A549 (cell line): ENCODE data around the gene IQCE. TPM values are rescaled to one million over a fixed set of nuclear protein-coding genes. Genes with fewer than 3 reads are reported as not detected.

ENCODE experiments used
- ATAC-seq, 2 experiments: fragments of 200-7000 bp in 1 of 2; fragments of >200 bp in 1 of 2; cut with Nextera tagmentation in 1 of 2; cut with Tn5 transposase in 1 of 2; 3 replicates each; pipeline versions ENCODE4 v1.8.0 to v1.9.1; 2018 to 2020; ENCODE audit warnings: mild to moderate bottlenecking in 1 of 2, moderate library complexity in 1 of 2
- CTCF ChIA-PET: fragments of 300-600 bp; sonication (Branson Sonifier 250); formaldehyde crosslinking; extraction: SDS; loops from one replicate; lab custom pipeline; 2021; ENCODE audit warnings: antibody characterized with exemption, inconsistent platforms; lab: Yijun Ruan, JAX
- POLR2A ChIA-PET: fragments of 350-600 bp; formaldehyde crosslinking; extraction: SDS; loops from one replicate; lab custom pipeline; 2021; ENCODE audit warnings: antibody characterized with exemption, inconsistent platforms; lab: Yijun Ruan, JAX
- DNase-seq, 2 experiments: peaks; one replicate each; pipeline versions ENCODE4 v3.0.0 to v3.0.0-alpha.2; 2011 to 2016; ENCODE audit warnings: low read depth in 1 of 2, low spot score in 1 of 2
- FAIRE-seq: peaks from 2 replicates; lab custom pipeline; 2011; peaks lifted over from hg19 to GRCh38; lab: Jason Lieb, UNC
- H3K27ac ChIP-seq, 2 experiments: fragments of >200 bp; sonication (Bioruptor Twin); formaldehyde crosslinking; 3 replicates each; pipeline ENCODE4 v1.5.1; 2016 to 2017
- H3K4me1 ChIP-seq: fragments of >200 bp; sonication (Bioruptor Twin); formaldehyde crosslinking; 3 replicates; pipeline ENCODE4 v1.6.1; 2016
- H3K4me2 ChIP-seq: fragments of >200 bp; sonication (Bioruptor Twin); formaldehyde crosslinking; 3 replicates; pipeline ENCODE4 v1.6.1; 2016
- H3K4me3 ChIP-seq: fragments of >200 bp; sonication (Bioruptor Twin); formaldehyde crosslinking; 3 replicates; pipeline ENCODE4 v1.5.1; 2016
- H3K9me3 ChIP-seq: fragments of >200 bp; sonication (Bioruptor Twin); formaldehyde crosslinking; 3 replicates; pipeline ENCODE4 v1.6.1; 2016
- BHLHE40 ChIP-seq: IDR thresholded peaks from 2 replicates; pipeline ENCODE4 v1.6.1; 2012; ENCODE audit warnings: low read depth, low read length, inconsistent platforms
- CBX8 ChIP-seq: fragments of 200-600 bp; sonication (generic); IDR thresholded peaks from 2 replicates; pipeline ENCODE4 v1.6.1; 2016
- CEBPB ChIP-seq, 2 experiments: fragments of >200 bp in 1 of 2; sonication (Bioruptor Twin) in 1 of 2; formaldehyde crosslinking in 1 of 2; IDR thresholded peaks; 2 replicates each; pipeline ENCODE4 v1.6.1; 2012 to 2016
- CHD2 ChIP-seq: fragments of 150-350 bp; IDR thresholded peaks from 2 replicates; pipeline ENCODE4 v1.6.1; 2014; ENCODE audit warnings: low read length; ENCODE audit not compliant: partially characterized antibody
- CHD4 ChIP-seq: fragments of 200-600 bp; sonication (generic); IDR thresholded peaks from 2 replicates; pipeline ENCODE4 v1.6.1; 2016; ENCODE audit warnings: antibody characterized with exemption, mild to moderate bottlenecking, borderline replicate concordance
- EHMT2 ChIP-seq: fragments of 200-600 bp; sonication (generic); IDR thresholded peaks from 2 replicates; pipeline ENCODE4 v1.6.1; 2016; ENCODE audit warnings: antibody characterized with exemption, low read depth, mild to moderate bottlenecking, moderate library complexity
- EP300 ChIP-seq, 2 experiments: fragments of >200 bp; sonication (Bioruptor Twin); formaldehyde crosslinking; IDR thresholded peaks; 2 replicates in 1 of 2; 3 replicates in 1 of 2; pipeline ENCODE4 v1.6.1; 2016 to 2017
- ESRRA ChIP-seq: fragments of 150-350 bp; IDR thresholded peaks from 2 replicates; pipeline ENCODE4 v1.6.1; 2014; ENCODE audit warnings: mild to moderate bottlenecking, low read length, borderline replicate concordance
- FOSB ChIP-seq: fragments of 250-450 bp; sonication (Bioruptor Pico); IDR thresholded peaks from 2 replicates; pipeline ENCODE4 v1.5.0; 2020; ENCODE audit warnings: mild to moderate bottlenecking, moderate library complexity
- GATA3 ChIP-seq: IDR thresholded peaks from 2 replicates; pipeline ENCODE4 v1.6.1; 2012; ENCODE audit warnings: borderline replicate concordance
- HDAC2 ChIP-seq: fragments of 200-600 bp; sonication (generic); IDR thresholded peaks from 2 replicates; pipeline ENCODE4 v1.6.1; 2016
- HOXB5 ChIP-seq: fragments of 250-450 bp; sonication (Bioruptor Pico); IDR thresholded peaks from 2 replicates; pipeline ENCODE4 v1.5.0; 2020; ENCODE audit warnings: mild to moderate bottlenecking, moderate library complexity
- JUN ChIP-seq, 2 experiments: fragments of >200 bp; sonication (Bioruptor Twin); formaldehyde crosslinking; IDR thresholded peaks; 2 replicates in 1 of 2; 3 replicates in 1 of 2; pipeline ENCODE4 v1.6.1; 2016 to 2017
- KDM1A ChIP-seq: fragments of 200-600 bp; sonication (generic); IDR thresholded peaks from 2 replicates; pipeline ENCODE4 v1.6.1; 2016; ENCODE audit warnings: low read depth, mild to moderate bottlenecking
- MAFK ChIP-seq: fragments of 450-650 bp; IDR thresholded peaks from 2 replicates; pipeline ENCODE4 v1.6.1; 2014; ENCODE audit not compliant: partially characterized antibody
- NFE2L2 ChIP-seq: fragments of 150-350 bp; conservative IDR thresholded peaks from 2 replicates; pipeline ENCODE4 v1.6.1; 2014; ENCODE audit warnings: low read length
- NR3C1 ChIP-seq: fragments of >200 bp; sonication (Bioruptor Twin); formaldehyde crosslinking; IDR thresholded peaks from 3 replicates; pipeline ENCODE4 v1.6.1; 2017
- PHF8 ChIP-seq: fragments of 200-600 bp; sonication (generic); IDR thresholded peaks from 2 replicates; pipeline ENCODE4 v1.6.1; 2016; ENCODE audit warnings: low read depth, mild to moderate bottlenecking, antibody characterized with exemption, moderate library complexity, borderline replicate concordance
- RAD21 ChIP-seq, 2 experiments: fragments of >200 bp in 1 of 2; sonication (Bioruptor Twin) in 1 of 2; formaldehyde crosslinking in 1 of 2; IDR thresholded peaks in 1 of 2; conservative IDR thresholded peaks in 1 of 2; 2 replicates in 1 of 2; 3 replicates in 1 of 2; pipeline ENCODE4 v1.6.1; 2012 to 2018; ENCODE audit warnings: inconsistent platforms in 1 of 2
- RFX5 ChIP-seq: fragments of 450-650 bp; IDR thresholded peaks from 2 replicates; pipeline ENCODE4 v1.7.1; 2014; ENCODE audit warnings: antibody characterized with exemption, mild to moderate bottlenecking, moderate library complexity
- RNF2 ChIP-seq: fragments of 200-600 bp; sonication (generic); IDR thresholded peaks from 2 replicates; pipeline ENCODE4 v1.6.1; 2016; ENCODE audit warnings: low read depth, mild to moderate bottlenecking, antibody characterized with exemption, moderate library complexity, borderline replicate concordance
- TFCP2L1 ChIP-seq: fragments of 250-450 bp; sonication (Bioruptor Pico); IDR thresholded peaks from 2 replicates; pipeline ENCODE4 v1.5.0; 2021; ENCODE audit warnings: mild to moderate bottlenecking
- TP53 ChIP-seq: fragments of 250-450 bp; sonication (Bioruptor Pico); IDR thresholded peaks from 2 replicates; pipeline ENCODE4 v1.5.0; 2021; ENCODE audit warnings: mild to moderate bottlenecking, moderate library complexity
- ZC3H11A ChIP-seq: fragments of 450-650 bp; IDR thresholded peaks from 2 replicates; pipeline ENCODE4 v1.6.1; 2014; ENCODE audit warnings: antibody characterized with exemption, mild to moderate bottlenecking
- ZFP36 ChIP-seq: fragments of 450-650 bp; IDR thresholded peaks from 2 replicates; pipeline ENCODE4 v1.6.1; 2014; ENCODE audit warnings: borderline replicate concordance; ENCODE audit not compliant: partially characterized antibody
- WGBS: methylation state at CpG from one replicate; pipeline ENCODE4 v1.1.6; 2017; ENCODE audit errors: missing lambda C conversion rate; 5-methylcytosine and 5-hydroxymethylcytosine counted together
- polyA plus RNA-seq, 4 experiments: library from polyadenylated mRNA; depleted of rRNA in 3 of 4; stranded (reverse); fragments of >200 nt; fragmentation: RNase III in 1 of 4; extraction: RNeasy Plus Mini Kit Qiagen cat#74134 plus additional on column Dnase treatment in 1 of 4; gene quantifications; 2 replicates in 3 of 4; 3 replicates in 1 of 4; pipeline ENCODE4 v1.2.3, GENCODE V29; 2011 to 2017
- TF ChIP-seq, protein P1 (sequence below): fragments of 250-450 bp; sonication (Bioruptor Pico); IDR thresholded peaks from 2 replicates; pipeline ENCODE4 v1.5.0; 2020; ENCODE audit warnings: low read depth, mild to moderate bottlenecking, moderate library complexity
- TF ChIP-seq, protein P2 (sequence below): fragments of 450-650 bp; IDR thresholded peaks from 2 replicates; pipeline ENCODE4 v1.6.1; 2014; ENCODE audit warnings: antibody characterized with exemption
- TF ChIP-seq, protein P3 (sequence below): IDR thresholded peaks from 2 replicates; pipeline ENCODE4 v1.6.1; 2012; ENCODE audit warnings: low read depth, borderline replicate concordance
- TF ChIP-seq, protein P4 (sequence below): fragments of >200 bp; sonication (Bioruptor Twin); formaldehyde crosslinking; IDR thresholded peaks from 2 replicates; pipeline ENCODE4 v1.6.1; 2016
- TF ChIP-seq, protein P5 (sequence below): fragments of 150-350 bp; IDR thresholded peaks from 2 replicates; pipeline ENCODE4 v1.6.1; 2014; ENCODE audit warnings: low read depth, mild to moderate bottlenecking, low read length

IQCE gene
- polyA plus RNA-seq, 2 of the 4 experiments (the other 2 are of a cell fraction): 10.6 to 13.0 TPM

DNA sequence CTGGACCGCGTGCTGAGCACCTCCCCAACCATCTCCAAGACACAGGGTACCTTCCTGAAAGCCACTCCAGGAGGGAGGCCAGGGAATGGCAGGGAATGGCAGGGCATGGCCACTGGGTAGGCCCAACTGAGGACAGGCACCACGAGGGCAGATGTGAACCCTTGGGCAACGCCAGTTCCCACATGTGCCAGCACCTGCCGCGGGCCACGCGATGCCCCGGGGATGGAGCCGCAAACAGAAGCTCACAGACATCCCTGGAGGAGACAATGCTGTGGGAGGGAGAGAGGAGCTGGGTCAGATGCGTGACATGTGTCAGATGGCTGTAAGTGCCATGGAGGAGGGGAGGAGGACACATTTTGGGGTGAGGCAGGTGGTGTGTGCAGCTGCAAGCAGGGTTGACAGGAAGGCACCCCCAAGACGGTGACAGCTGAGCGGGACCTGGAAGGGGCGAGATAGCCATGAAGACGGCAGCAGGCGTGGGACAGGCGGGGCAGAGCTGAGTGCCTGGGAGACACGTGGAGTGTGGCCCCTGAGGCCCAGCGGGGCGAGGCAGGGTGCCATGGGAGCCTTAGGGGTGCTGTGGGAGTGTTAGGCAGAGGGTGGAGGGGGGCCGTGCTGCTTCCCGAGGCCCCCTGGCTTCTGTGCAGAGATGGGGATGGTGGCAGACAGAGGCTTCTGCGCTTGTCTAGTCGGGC, 27.7 kb downstream of the IQCE start:
- WGBS: 95% methylated on average over 24 of the region's 24 CpGs
- ATAC-seq: no peak; a peak in 2 of 6 replicates
- CTCF ChIA-PET: interaction anchor here (1.0 to 1.4 kb wide), 2 partner anchors 16 to 112 kb away, joined by 3 read pairs; no protein-coding TSS in a partner anchor

DNA sequence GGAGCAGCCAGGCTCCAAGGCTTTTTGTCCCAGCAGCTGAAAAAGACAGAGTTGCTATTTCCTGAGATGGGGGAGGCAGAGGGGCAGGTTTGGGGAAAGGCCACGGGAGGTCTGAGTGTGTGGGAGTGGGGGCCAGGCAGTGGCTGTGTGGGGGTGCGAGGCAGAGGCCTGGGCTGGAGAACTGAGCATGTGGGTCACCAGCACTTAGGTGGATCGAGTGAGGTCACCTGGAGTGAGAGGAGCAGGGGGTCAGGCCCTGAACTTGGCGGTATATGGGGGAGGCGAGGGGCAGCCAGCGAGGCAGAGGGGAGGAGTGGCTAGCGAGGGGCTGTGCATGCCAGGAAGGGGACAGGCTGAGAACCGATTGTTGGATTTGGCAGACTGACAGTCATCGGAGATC, 28.4 kb downstream of the IQCE start:
- DNase-seq (no peak), FAIRE-seq (no peak), ATAC-seq (no peak)
- no peaks in the 10 kb centered on the region for H3K9me3 ChIP-seq
- H3K4me3 ChIP-seq: no peak overlapping the region
- H3K4me2 ChIP-seq: no peak overlapping the region
- H3K27ac ChIP-seq: no peak overlapping the region
- 92% methylated on average over 9 of the region's 9 CpGs for WGBS
- TF ChIP-seq EHMT2 (no peak), RAD21 (conservative IDR thresholded peaks at IDR 0.05 in 1 of 2, IDR thresholded peaks at IDR 0.05 in 1 of 2) (no peak), TP53 (CRISPR knock-in tag) (no peak), CBX8 (no peak), HOXB5 (CRISPR knock-in tag) (no peak), NFE2L2 (no peak), HDAC2 (no peak), ZC3H11A (no peak), GATA3 (no peak), JUN (IDR thresholded peaks at IDR 0.05) (no peak), CEBPB (IDR thresholded peaks at IDR 0.05) (no peak), CHD2 (no peak), EP300 (IDR thresholded peaks at IDR 0.05) (no peak)
- TF ChIP-seq, protein P1, sequence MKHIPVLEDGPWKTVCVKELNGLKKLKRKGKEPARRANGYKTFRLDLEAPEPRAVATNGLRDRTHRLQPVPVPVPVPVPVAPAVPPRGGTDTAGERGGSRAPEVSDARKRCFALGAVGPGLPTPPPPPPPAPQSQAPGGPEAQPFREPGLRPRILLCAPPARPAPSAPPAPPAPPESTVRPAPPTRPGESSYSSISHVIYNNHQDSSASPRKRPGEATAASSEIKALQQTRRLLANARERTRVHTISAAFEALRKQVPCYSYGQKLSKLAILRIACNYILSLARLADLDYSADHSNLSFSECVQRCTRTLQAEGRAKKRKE (CRISPR knock-in tag): no peak
- TF ChIP-seq, protein P2, sequence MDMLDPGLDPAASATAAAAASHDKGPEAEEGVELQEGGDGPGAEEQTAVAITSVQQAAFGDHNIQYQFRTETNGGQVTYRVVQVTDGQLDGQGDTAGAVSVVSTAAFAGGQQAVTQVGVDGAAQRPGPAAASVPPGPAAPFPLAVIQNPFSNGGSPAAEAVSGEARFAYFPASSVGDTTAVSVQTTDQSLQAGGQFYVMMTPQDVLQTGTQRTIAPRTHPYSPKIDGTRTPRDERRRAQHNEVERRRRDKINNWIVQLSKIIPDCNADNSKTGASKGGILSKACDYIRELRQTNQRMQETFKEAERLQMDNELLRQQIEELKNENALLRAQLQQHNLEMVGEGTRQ: no peak
- TF ChIP-seq, protein P3, sequence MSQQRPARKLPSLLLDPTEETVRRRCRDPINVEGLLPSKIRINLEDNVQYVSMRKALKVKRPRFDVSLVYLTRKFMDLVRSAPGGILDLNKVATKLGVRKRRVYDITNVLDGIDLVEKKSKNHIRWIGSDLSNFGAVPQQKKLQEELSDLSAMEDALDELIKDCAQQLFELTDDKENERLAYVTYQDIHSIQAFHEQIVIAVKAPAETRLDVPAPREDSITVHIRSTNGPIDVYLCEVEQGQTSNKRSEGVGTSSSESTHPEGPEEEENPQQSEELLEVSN: no peak
- TF ChIP-seq, protein P4, sequence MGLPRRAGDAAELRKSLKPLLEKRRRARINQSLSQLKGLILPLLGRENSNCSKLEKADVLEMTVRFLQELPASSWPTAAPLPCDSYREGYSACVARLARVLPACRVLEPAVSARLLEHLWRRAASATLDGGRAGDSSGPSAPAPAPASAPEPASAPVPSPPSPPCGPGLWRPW: no peak
- TF ChIP-seq, protein P5, sequence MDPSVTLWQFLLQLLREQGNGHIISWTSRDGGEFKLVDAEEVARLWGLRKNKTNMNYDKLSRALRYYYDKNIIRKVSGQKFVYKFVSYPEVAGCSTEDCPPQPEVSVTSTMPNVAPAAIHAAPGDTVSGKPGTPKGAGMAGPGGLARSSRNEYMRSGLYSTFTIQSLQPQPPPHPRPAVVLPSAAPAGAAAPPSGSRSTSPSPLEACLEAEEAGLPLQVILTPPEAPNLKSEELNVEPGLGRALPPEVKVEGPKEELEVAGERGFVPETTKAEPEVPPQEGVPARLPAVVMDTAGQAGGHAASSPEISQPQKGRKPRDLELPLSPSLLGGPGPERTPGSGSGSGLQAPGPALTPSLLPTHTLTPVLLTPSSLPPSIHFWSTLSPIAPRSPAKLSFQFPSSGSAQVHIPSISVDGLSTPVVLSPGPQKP: no peak
- H3K4me1 ChIP-seq: no peaks in the 10 kb centered on the region
- ChIA-PET CTCF (interaction anchor here (1.4 kb wide), 1 partner anchor 112 kb away, joined by 3 read pairs; no protein-coding TSS in a partner anchor), POLR2A (no interaction called here)

More for the DNA sequence above, 27.7 kb downstream of the IQCE start:
- POLR2A ChIA-PET: no interaction called here
- no peak overlapping the region for H3K4me2 ChIP-seq
- no peak overlapping the region for H3K4me3 ChIP-seq
- TF ChIP-seq NR3C1 (no peak), RAD21 (conservative IDR thresholded peaks at IDR 0.05 in 1 of 2, IDR thresholded peaks at IDR 0.05 in 1 of 2) (no peak), RNF2 (no peak), EP300 (IDR thresholded peaks at IDR 0.05) (no peak), RFX5 (no peak), CHD4 (no peak), FOSB (CRISPR knock-in tag) (no peak), HOXB5 (CRISPR knock-in tag) (no peak), ESRRA (no peak), ZFP36 (no peak), TFCP2L1 (CRISPR knock-in tag) (no peak), KDM1A (no peak), BHLHE40 (no peak), PHF8 (no peak), MAFK (no peak)
- TF ChIP-seq, protein P4: no peak
- TF ChIP-seq, protein P5: no peak
- TF ChIP-seq, protein P1 (CRISPR knock-in tag): no peak
- FAIRE-seq (no peak), DNase-seq (no peak)
- H3K9me3 ChIP-seq: no peaks in the 10 kb centered on the region
- H3K4me1 ChIP-seq: no peaks in the 10 kb centered on the region
- no peak overlapping the region for H3K27ac ChIP-seq
